Astrocyte (in vitro differentiated cells and primary cell): Measurements from ENCODE around the gene ZNF525.

Source experiments
- CTCF ChIP-seq: IDR thresholded peaks from 2 replicates; pipeline ENCODE4 v1.5.1; 2011; ENCODE audit warnings: low read depth, mild to moderate bottlenecking, inconsistent platforms, low read length, moderate library complexity; ENCODE audit not compliant: insufficient read depth
- EZH2 ChIP-seq: IDR thresholded peaks from 2 replicates; pipeline ENCODE4 v1.6.1; 2012; ENCODE audit warnings: mild to moderate bottlenecking, low read length, inconsistent platforms; ENCODE audit not compliant: insufficient read depth

- TF ChIP-seq CTCF (no peak), EZH2 (no peak)
Observed at GRCh38 chr19:53365134-53365898, at the start of gene ZNF525.
